Panc1 (cell line): ENCODE data around the gene EYA2. TPM values are rescaled to one million over a fixed set of nuclear protein-coding genes. Genes with fewer than 3 reads are reported as not detected.

Source experiments
- ATAC-seq: fragments of 200-7000 bp; cut with Tn5 transposase; 2 replicates; pipeline ENCODE4 v1.9.1; 2020; ENCODE audit warnings: mild to moderate bottlenecking, moderate library complexity
- BruUV-seq: library from RNA; stranded (reverse); fragments of 400-500 nt; replicated peaks from 2 replicates; lab custom pipeline; 2021; lab: Mats Ljungman, UMichigan
- CTCF ChIA-PET: fragments of 300-600 bp; sonication (Branson Sonifier 250); formaldehyde crosslinking; loops from one replicate; lab custom pipeline; 2022; ENCODE audit warnings: antibody characterized with exemption; lab: Charles Lee
- POLR2A ChIA-PET: fragments of 300-600 bp; sonication (Branson Sonifier 250); formaldehyde crosslinking; loops from one replicate; lab custom pipeline; 2022; ENCODE audit warnings: antibody characterized with exemption; lab: Charles Lee
- DNase-seq: peaks from one replicate; pipeline ENCODE4 v3.0.0-alpha.2; 2010; ENCODE audit warnings: low read depth, low spot score
- H3K27ac ChIP-seq: 2 replicates; pipeline ENCODE4 v1.5.1; 2011; ENCODE audit warnings: mild to moderate bottlenecking, low read length, inconsistent platforms
- H3K27me3 ChIP-seq: fragments of 200-500 bp; sonication (Bioruptor generic); 2 replicates; pipeline ENCODE4 v1.6.0; 2014; ENCODE audit warnings: low read length, inconsistent platforms; ENCODE audit not compliant: control insufficient read depth, insufficient read depth
- H3K36me3 ChIP-seq: fragments of 200-500 bp; sonication (Bioruptor generic); 2 replicates; pipeline ENCODE4 v1.5.1; 2014; ENCODE audit warnings: inconsistent platforms, mild to moderate bottlenecking, low read length, moderate library complexity; ENCODE audit not compliant: control insufficient read depth, insufficient read depth
- H3K4me1 ChIP-seq: 2 replicates; pipeline ENCODE4 v1.5.1; 2011; ENCODE audit warnings: inconsistent platforms, mild to moderate bottlenecking, low read length, moderate library complexity; ENCODE audit not compliant: control insufficient read depth, insufficient read depth
- H3K4me3 ChIP-seq, 2 experiments: 2 replicates each; pipeline ENCODE4 v1.5.1; 2011 to 2012; ENCODE audit warnings: low read depth in 2 of 2, low read length in 2 of 2, mild to moderate bottlenecking in 2 of 2, inconsistent platforms in 1 of 2, moderate library complexity in 1 of 2
- H3K9me3 ChIP-seq: fragments of 200-500 bp; sonication (Bioruptor generic); 2 replicates; pipeline ENCODE4 v1.5.1; 2014; ENCODE audit warnings: low read depth, mild to moderate bottlenecking, inconsistent platforms, low read length, moderate library complexity; ENCODE audit not compliant: control insufficient read depth, insufficient read depth
- CTCF ChIP-seq: fragments of 450-650 bp; IDR thresholded peaks from 2 replicates; pipeline ENCODE4 v1.5.1; 2017; ENCODE audit warnings: mild to moderate bottlenecking
- POLR2AphosphoS5 ChIP-seq: IDR thresholded peaks from 2 replicates; pipeline ENCODE4 v1.6.1; 2012; ENCODE audit warnings: mild to moderate bottlenecking, low read depth, low read length, moderate library complexity
- REST ChIP-seq, 2 experiments: IDR thresholded peaks; 2 replicates each; pipeline ENCODE4 v1.6.1; 2011 to 2012; ENCODE audit warnings: low read depth in 2 of 2, control low read depth in 1 of 2, low read length in 1 of 2, mild to moderate bottlenecking in 1 of 2, moderate library complexity in 1 of 2; ENCODE audit not compliant: insufficient read depth in 1 of 2
- SIN3A ChIP-seq: IDR thresholded peaks from 2 replicates; pipeline ENCODE4 v1.6.1; 2012; ENCODE audit warnings: low read depth, mild to moderate bottlenecking, low read length, moderate library complexity, borderline replicate concordance; ENCODE audit not compliant: insufficient read depth
- TCF7L2 ChIP-seq: IDR thresholded peaks from 2 replicates; pipeline ENCODE4 v1.6.1; 2011; ENCODE audit warnings: mild to moderate bottlenecking, low read depth, low read length, inconsistent platforms
- in situ Hi-C: cut with HindIII; loops from 2 replicates; pipeline ENCODE4 v1.10.0; 2016; ENCODE audit warnings: low sequenced_read_pairs, low pct_unique_long_range_greater_than_20kb
- intact Hi-C: fragments of 100-400 bp; cut with micrococcal nuclease; formaldehyde crosslinking; loops from one replicate; pipeline ENCODE4 v1.10.0; 2022; ENCODE audit not compliant: unreplicated experiment
- total RNA-seq: library from RNA; stranded (reverse); gene quantifications from one replicate; pipeline ENCODE4 v1.2.1, GENCODE V29; 2021; ENCODE audit not compliant: unreplicated experiment

Gene EYA2
- total RNA-seq, 1 experiment from 2014 or later: 1.9 TPM

- CTCF ChIA-PET: no interaction called here
- Histone ChIP-seq H3K4me3 (no peak overlapping the region), H3K9me3 (no peaks in the 10 kb centered on the region), H3K27ac (no peak overlapping the region), H3K4me1 (no peaks in the 10 kb centered on the region), H3K36me3 (no peaks in the 10 kb centered on the region), H3K27me3 (no peaks in the 10 kb centered on the region)
- POLR2A ChIA-PET: no interaction called here
- BruUV-seq: no TSS peak
- ATAC-seq (no peak), DNase-seq (no peak)
- intact Hi-C loops: no loop called here
- no peak for TF ChIP-seq REST (IDR thresholded peaks at IDR 0.05; ENCODE audit: insufficient read depth in 1 of 2, low read depth in 2 of 2, low read length in 1 of 2)
- no peak for TF ChIP-seq POLR2AphosphoS5
- no peak for TF ChIP-seq CTCF
- no peak for TF ChIP-seq TCF7L2
- TF ChIP-seq SIN3A: no peak
- in situ Hi-C loops: no loop called here
Measured at GRCh38 chr20:46933150-46933549, 38.5 kb downstream of the EYA2 start.

GRCh38 chr20:46934746-46935287 is 40.2 kb downstream of the EYA2 start:
- POLR2A ChIA-PET: no interaction called here
- CTCF ChIA-PET: no interaction called here

More at GRCh38 chr20:46934746-46935287, 40.2 kb downstream of the EYA2 start:
- Histone ChIP-seq H3K4me3 (no peak overlapping the region), H3K27me3 (no peaks in the 10 kb centered on the region), H3K9me3 (no peaks in the 10 kb centered on the region), H3K36me3 (no peaks in the 10 kb centered on the region), H3K4me1 (no peaks in the 10 kb centered on the region), H3K27ac (no peak overlapping the region)
- TF ChIP-seq TCF7L2 (no peak), REST (IDR thresholded peaks at IDR 0.05; ENCODE audit: insufficient read depth in 1 of 2, low read depth in 2 of 2, low read length in 1 of 2) (no peak), CTCF (no peak), SIN3A (no peak), POLR2AphosphoS5 (no peak)
- intact Hi-C loops (no loop called here), in situ Hi-C loops (no loop called here)
- ATAC-seq (no peak), DNase-seq (no peak)
- BruUV-seq: no TSS peak
